Astrocyte of the spinal cord (primary cell): Measurements from ENCODE around the gene CAV2.
A peak's percentile ranks its signal among the peaks of the same experiment; 100 is the strongest.

Experiments used
- DNase-seq: peaks from one replicate; pipeline ENCODE4 v3.0.0; 2011; ENCODE audit warnings: low read depth, low spot score
- H3K4me3 ChIP-seq: 2 replicates; pipeline ENCODE4 v1.5.1; 2011; ENCODE audit warnings: low read depth, mild to moderate bottlenecking, low read length, moderate library complexity
- CTCF ChIP-seq: IDR thresholded peaks from 2 replicates; pipeline ENCODE4 v1.5.1; 2012; ENCODE audit warnings: low read depth, mild to moderate bottlenecking, low read length, inconsistent platforms
- in situ Hi-C: cut with HindIII; loops from 2 replicates; pipeline ENCODE4 v1.10.0; 2017; ENCODE audit warnings: low sequenced_read_pairs

The CAV2 gene

DNA sequence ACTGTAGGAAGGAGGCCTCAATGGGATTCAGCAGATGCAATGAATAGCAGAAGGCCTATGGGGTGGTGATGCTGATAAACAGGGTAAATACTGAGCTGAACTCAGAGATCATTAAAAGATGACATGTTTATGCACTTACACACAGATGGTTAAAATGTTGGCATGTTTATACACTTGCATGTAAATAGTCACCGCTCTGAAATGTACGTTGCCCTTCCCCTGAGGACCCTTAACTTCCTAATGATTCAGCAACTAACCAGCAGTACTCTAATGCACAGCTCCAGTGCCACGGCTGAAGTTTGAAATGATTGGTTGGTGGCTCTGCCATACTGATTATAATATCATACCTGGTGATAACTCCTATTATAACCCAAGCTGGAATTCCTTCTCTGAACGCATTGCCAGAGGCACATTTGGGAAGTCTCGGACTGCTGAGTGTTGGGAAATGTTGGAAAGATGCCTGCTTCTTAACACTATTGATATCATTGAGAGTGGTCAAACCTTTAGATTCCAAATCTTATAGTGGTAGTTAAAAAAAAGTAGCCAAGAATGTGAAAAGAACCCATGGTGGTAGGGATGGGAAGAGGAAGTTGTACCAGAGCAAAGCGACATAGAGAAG, 21.6 kb downstream of the CAV2 start:
- no peak for TF ChIP-seq CTCF
- H3K4me3 ChIP-seq, result no peak overlapping the region
- DNase-seq, result no peak
- in situ Hi-C loops, result no loop called here

DNA sequence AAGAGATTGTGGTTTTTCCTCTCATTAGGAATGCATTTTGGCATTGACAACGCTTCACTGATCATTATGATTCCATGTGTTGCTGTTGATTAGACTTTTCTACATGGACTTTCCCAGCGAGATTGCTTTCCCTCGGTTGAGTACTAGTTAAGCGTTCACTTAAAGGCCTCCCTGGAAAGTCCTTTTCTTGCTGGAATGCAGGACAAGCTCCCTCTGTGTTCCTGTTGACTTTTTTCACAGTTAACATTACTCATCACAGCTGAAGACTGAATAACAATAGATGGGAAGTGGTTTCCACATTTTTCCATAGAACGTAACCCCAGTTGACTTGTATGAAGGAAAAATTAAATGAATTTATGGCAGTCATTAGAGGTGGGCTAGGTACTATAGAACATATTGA, 22.7 kb downstream of the CAV2 start:
- in situ Hi-C loops, result no loop called here
- no peak for TF ChIP-seq CTCF
- no peak overlapping the region for H3K4me3 ChIP-seq
- peak; percentile 92 for DNase-seq

GRCh38 chr7:116524221-116524608, 24.7 kb downstream of the CAV2 start:
- TF ChIP-seq CTCF, result no peak
- peak overlapping the region; percentile 89 for H3K4me3 ChIP-seq
- in situ Hi-C loops, result no loop called here
- no peak for DNase-seq

GRCh38 chr7:116524609-116525297, 25.2 kb downstream of the CAV2 start, which contains the start of gene CAV1:
CAV1 (plus strand) TSS chr7:116525036; CDS start chr7:116525063, 27 bp downstream.
- peak; percentile 97 for DNase-seq
- peak within 1 kb of the TSS; percentile 89 for H3K4me3 ChIP-seq
- peak; percentile 31 for TF ChIP-seq CTCF
- in situ Hi-C loops, result no loop called here

DNA sequence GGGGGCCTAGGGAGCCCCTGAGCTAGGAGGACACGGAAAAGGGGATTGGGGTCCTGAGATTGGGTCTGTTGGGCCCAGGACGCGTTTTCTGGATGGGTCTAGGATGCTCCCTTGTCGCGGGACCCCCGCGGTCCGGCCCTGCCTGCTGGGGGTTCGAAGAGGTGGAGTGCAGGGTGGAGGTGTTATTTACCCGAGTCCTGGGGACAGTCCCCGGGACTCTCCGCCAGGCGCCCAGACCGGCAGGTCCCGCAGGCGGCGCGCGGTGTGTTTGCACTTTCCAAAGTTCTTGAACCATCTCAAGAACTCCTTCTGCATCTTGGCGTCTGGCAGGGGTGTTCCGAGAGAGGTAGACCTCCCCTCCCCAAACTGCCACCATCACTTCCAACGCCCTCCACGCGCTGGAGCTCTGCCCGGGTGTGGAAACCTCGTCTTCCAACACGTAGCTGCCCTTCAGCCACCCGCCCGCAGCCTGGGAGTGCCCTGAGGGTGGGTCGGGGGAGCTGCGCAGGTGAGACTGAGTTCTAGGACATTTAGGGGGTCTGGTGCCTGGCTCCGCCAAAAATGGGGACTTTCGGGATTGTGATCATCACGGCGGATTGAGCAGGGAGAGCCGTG, 25.9 kb downstream of the CAV2 start:
- no peak for TF ChIP-seq CTCF
- no peak for DNase-seq
- H3K4me3 ChIP-seq, result peak overlapping the region; percentile 89
- in situ Hi-C loops, result no loop called here

DNA sequence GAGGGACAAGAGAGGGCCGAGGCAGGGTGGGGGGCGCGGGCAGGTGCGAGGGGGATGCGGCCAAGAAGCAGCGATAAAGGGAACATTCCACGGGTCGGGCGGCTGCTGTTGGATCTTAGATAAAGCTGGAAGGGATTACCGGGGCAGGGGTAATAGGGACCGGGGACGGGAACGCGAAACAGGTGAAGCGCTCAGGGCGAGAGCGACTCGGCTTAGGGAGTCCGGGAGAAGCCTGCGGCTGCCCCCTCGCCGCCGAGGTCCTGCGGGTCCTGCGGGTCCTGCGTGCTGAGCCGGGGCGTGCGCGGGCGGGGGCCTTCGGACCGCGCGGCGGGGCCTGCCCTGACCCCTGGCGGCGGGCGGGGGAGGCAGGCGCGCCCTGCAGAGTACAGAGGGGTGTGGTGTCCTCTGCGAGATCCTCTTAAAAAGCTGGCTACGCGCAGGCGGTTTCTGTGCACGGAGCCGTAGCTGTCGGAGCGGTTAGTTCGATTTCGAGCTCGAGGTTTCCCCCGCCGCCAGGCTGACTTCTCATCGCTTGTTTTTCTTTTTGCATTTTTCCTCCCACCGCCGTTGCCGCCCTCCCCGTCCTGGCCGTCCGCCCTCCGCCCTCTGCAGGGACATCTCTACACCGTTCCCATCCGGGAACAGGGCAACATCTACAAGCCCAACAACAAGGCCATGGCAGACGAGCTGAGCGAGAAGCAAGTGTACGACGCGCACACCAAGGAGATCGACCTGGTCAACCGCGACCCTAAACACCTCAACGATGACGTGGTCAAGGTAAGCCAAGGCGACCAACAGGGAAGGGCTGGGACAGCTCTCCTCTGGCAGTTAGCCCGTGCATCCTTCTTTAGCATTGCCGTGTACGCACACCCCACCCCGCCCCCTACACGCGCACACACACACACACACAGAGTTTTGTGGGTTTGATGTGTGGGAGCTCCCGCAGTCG, 26.6 kb downstream of the CAV2 start:
- H3K4me3 ChIP-seq, result peak overlapping the region; percentile 89
- peak; percentile 66 for TF ChIP-seq CTCF
- DNase-seq, result peak; percentile 89
- in situ Hi-C loops, result no loop called here
